ENCODE measurements around the gene NDUFS7.

GRCh38 chr19:1384478-1385110 is 887 bp downstream of the NDUFS7 start:
- TF ChIP-seq, protein P1, sequence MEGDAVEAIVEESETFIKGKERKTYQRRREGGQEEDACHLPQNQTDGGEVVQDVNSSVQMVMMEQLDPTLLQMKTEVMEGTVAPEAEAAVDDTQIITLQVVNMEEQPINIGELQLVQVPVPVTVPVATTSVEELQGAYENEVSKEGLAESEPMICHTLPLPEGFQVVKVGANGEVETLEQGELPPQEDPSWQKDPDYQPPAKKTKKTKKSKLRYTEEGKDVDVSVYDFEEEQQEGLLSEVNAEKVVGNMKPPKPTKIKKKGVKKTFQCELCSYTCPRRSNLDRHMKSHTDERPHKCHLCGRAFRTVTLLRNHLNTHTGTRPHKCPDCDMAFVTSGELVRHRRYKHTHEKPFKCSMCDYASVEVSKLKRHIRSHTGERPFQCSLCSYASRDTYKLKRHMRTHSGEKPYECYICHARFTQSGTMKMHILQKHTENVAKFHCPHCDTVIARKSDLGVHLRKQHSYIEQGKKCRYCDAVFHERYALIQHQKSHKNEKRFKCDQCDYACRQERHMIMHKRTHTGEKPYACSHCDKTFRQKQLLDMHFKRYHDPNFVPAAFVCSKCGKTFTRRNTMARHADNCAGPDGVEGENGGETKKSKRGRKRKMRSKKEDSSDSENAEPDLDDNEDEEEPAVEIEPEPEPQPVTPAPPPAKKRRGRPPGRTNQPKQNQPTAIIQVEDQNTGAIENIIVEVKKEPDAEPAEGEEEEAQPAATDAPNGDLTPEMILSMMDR (IDR thresholded peaks at IDR 0.05) = no peak
- TF ChIP-seq POLR2A (IDR thresholded peaks at IDR 0.05) = no peak
